IMR-90 (cell line): ENCODE measurements around the gene PLCG1. TPM values are rescaled to one million over a fixed set of nuclear protein-coding genes. Genes with fewer than 3 reads are reported as not detected.

Experiments
- ATAC-seq: fragments of 200-7000 bp; cut with Tn5 transposase; 2 replicates; pipeline ENCODE4 v1.9.1; 2020; ENCODE audit warnings: low read depth, mild to moderate bottlenecking, moderate library complexity
- BruUV-seq: library from RNA; stranded (reverse); fragments of 400-500 nt; replicated peaks from 2 replicates; lab custom pipeline; 2021; lab: Mats Ljungman, UMichigan
- CTCF ChIA-PET: fragments of 300-600 bp; formaldehyde crosslinking; extraction: SDS; loops from one replicate; lab custom pipeline; 2021; ENCODE audit warnings: antibody characterized with exemption; lab: Yijun Ruan, JAX
- POLR2A ChIA-PET: fragments of 300-600 bp; sonication (Branson Sonifier 250); formaldehyde crosslinking; loops from one replicate; lab custom pipeline; 2022; ENCODE audit warnings: antibody characterized with exemption; ENCODE audit not compliant: unreplicated experiment; lab: Charles Lee
- DNase-seq: peaks from one replicate; pipeline ENCODE4 v3.0.0; 2013
- H2AFZ ChIP-seq: replicated peaks from 2 replicates; pipeline ENCODE3; 2013; ENCODE audit warnings: low read length, mild to moderate bottlenecking; ENCODE audit not compliant: poor library complexity
- H2AK5ac ChIP-seq: 2 replicates; pipeline ENCODE4 v1.6.1; 2013; ENCODE audit warnings: low read depth, low read length, inconsistent platforms
- H2AK9ac ChIP-seq: replicated peaks from 2 replicates; pipeline ENCODE3; 2013; ENCODE audit warnings: mild to moderate bottlenecking, low read depth, low read length, moderate library complexity; ENCODE audit not compliant: poor library complexity
- H2BK120ac ChIP-seq: 2 replicates; pipeline ENCODE4 v1.6.1; 2013; ENCODE audit warnings: low read depth, low read length, inconsistent platforms
- H2BK15ac ChIP-seq: 3 replicates; pipeline ENCODE4 v1.6.1; 2013; ENCODE audit warnings: low read depth, low read length, inconsistent platforms
- H2BK20ac ChIP-seq: 2 replicates; pipeline ENCODE4 v1.6.1; 2013; ENCODE audit warnings: low read depth, mild to moderate bottlenecking, inconsistent platforms, low read length, moderate library complexity
- H2BK5ac ChIP-seq: 2 replicates; pipeline ENCODE4 v1.6.1; 2013; ENCODE audit warnings: mild to moderate bottlenecking, low read depth, low read length, inconsistent platforms; ENCODE audit not compliant: poor library complexity, severe bottlenecking
- H3K14ac ChIP-seq: replicated peaks from 2 replicates; pipeline ENCODE4 v1.6.1; 2013; ENCODE audit warnings: low read depth, low read length, inconsistent platforms
- H3K18ac ChIP-seq: 2 replicates; pipeline ENCODE4 v1.6.1; 2013; ENCODE audit warnings: low read depth, low read length, control low read depth
- H3K23ac ChIP-seq: 2 replicates; pipeline ENCODE4 v1.6.1; 2013; ENCODE audit warnings: low read depth, low read length, inconsistent platforms
- H3K27ac ChIP-seq: 2 replicates; pipeline ENCODE4 v1.5.1; 2013; ENCODE audit warnings: mild to moderate bottlenecking, control low read depth, low read length; ENCODE audit not compliant: insufficient read depth
- H3K27me3 ChIP-seq: 2 replicates; pipeline ENCODE4 v1.6.1; 2013; ENCODE audit warnings: low read length; ENCODE audit not compliant: control insufficient read depth, insufficient read depth
- H3K36me3 ChIP-seq: 2 replicates; pipeline ENCODE4 v1.6.1; 2013; ENCODE audit warnings: low read length, mixed read lengths; ENCODE audit not compliant: control insufficient read depth, insufficient read depth
- H3K4ac ChIP-seq: 2 replicates; pipeline ENCODE4 v1.6.1; 2013; ENCODE audit warnings: low read depth, low read length, inconsistent platforms
- H3K4me1 ChIP-seq: 2 replicates; pipeline ENCODE4 v1.6.1; 2013; ENCODE audit warnings: low read length, mixed read lengths; ENCODE audit not compliant: control insufficient read depth, insufficient read depth
- H3K4me2 ChIP-seq: 2 replicates; pipeline ENCODE4 v1.6.1; 2013; ENCODE audit warnings: low read depth, mild to moderate bottlenecking, control low read depth, low read length, moderate library complexity
- H3K4me3 ChIP-seq: 2 replicates; pipeline ENCODE4 v1.5.1; 2013; ENCODE audit warnings: low read depth, mild to moderate bottlenecking, control low read depth, low read length, moderate library complexity; ENCODE audit not compliant: insufficient read depth
- H3K56ac ChIP-seq: 2 replicates; pipeline ENCODE4 v1.6.1; 2013; ENCODE audit warnings: low read length, inconsistent platforms; ENCODE audit not compliant: insufficient read depth; ENCODE audit errors: extremely low read depth
- H3K79me1 ChIP-seq, 2 experiments: 2 replicates each; pipeline ENCODE4 v1.6.1; 2013; ENCODE audit warnings: low read length in 2 of 2, inconsistent platforms in 1 of 2, low read depth in 1 of 2
- H3K9ac ChIP-seq: 2 replicates; pipeline ENCODE4 v1.6.1; 2013; ENCODE audit warnings: low read depth, low read length, control low read depth
- H3K9me1 ChIP-seq: 2 replicates; pipeline ENCODE4 v1.6.1; 2013; ENCODE audit warnings: low read length, inconsistent platforms; ENCODE audit not compliant: insufficient read depth
- H3K9me3 ChIP-seq: 2 replicates; pipeline ENCODE4 v1.6.1; 2013; ENCODE audit warnings: low read length; ENCODE audit not compliant: control insufficient read depth, insufficient read depth
- H4K20me1 ChIP-seq: 2 replicates; pipeline ENCODE4 v1.6.1; 2013; ENCODE audit warnings: low read length, inconsistent platforms; ENCODE audit not compliant: insufficient read depth
- H4K5ac ChIP-seq: 2 replicates; pipeline ENCODE4 v1.6.1; 2013; ENCODE audit warnings: mild to moderate bottlenecking, low read depth, low read length, control low read depth
- H4K8ac ChIP-seq, 2 experiments: 2 replicates each; pipeline ENCODE4 v1.6.1; 2013; ENCODE audit warnings: low read depth in 2 of 2, low read length in 2 of 2, control low read depth in 1 of 2, inconsistent platforms in 1 of 2
- H4K91ac ChIP-seq: 2 replicates; pipeline ENCODE4 v1.6.1; 2013; ENCODE audit warnings: low read depth, low read length, inconsistent platforms; ENCODE audit not compliant: insufficient read depth
- BHLHE40 ChIP-seq: fragments of 150-350 bp; IDR thresholded peaks from 2 replicates; pipeline ENCODE4 v1.6.1; 2016; ENCODE audit warnings: mild to moderate bottlenecking, low read depth, low read length
- CHD1 ChIP-seq: IDR thresholded peaks from 2 replicates; pipeline ENCODE4 v1.6.1; 2012; ENCODE audit warnings: low read depth, low read length, improper control_type of control experiment
- CTCF ChIP-seq: conservative IDR thresholded peaks from 2 replicates; pipeline ENCODE4 v1.5.1; 2012; ENCODE audit warnings: mild to moderate bottlenecking, low read depth, low read length, improper control_type of control experiment
- ELK1 ChIP-seq: fragments of 150-350 bp; IDR thresholded peaks from 2 replicates; pipeline ENCODE4 v1.6.1; 2016; ENCODE audit warnings: low read depth, mild to moderate bottlenecking, low read length, moderate library complexity, borderline replicate concordance
- FOS ChIP-seq: fragments of 150-350 bp; IDR thresholded peaks from 2 replicates; pipeline ENCODE4 v1.6.1; 2016; ENCODE audit warnings: low read depth, low read length
- NFE2L2 ChIP-seq: fragments of 150-350 bp; IDR thresholded peaks from 2 replicates; pipeline ENCODE4 v1.6.1; 2016; ENCODE audit warnings: low read depth, mild to moderate bottlenecking, low read length
- POLR2A ChIP-seq: IDR thresholded peaks from 2 replicates; pipeline ENCODE4 v1.6.1; 2012; ENCODE audit warnings: mild to moderate bottlenecking, low read depth, low read length
- RAD21 ChIP-seq: IDR thresholded peaks from 2 replicates; pipeline ENCODE4 v1.6.1; 2012; ENCODE audit warnings: low read length, improper control_type of control experiment
- RFX5 ChIP-seq: IDR thresholded peaks from 2 replicates; pipeline ENCODE4 v1.8.0; 2012; ENCODE audit warnings: low read depth, mild to moderate bottlenecking, low read length, moderate library complexity
- SMC3 ChIP-seq: fragments of 150-350 bp; IDR thresholded peaks from 2 replicates; pipeline ENCODE4 v1.6.1; 2016; ENCODE audit warnings: low read depth, mild to moderate bottlenecking, antibody characterized with exemption, low read length, moderate library complexity
- USF2 ChIP-seq: fragments of 150-350 bp; IDR thresholded peaks from 2 replicates; pipeline ENCODE4 v1.6.1; 2017; ENCODE audit warnings: mild to moderate bottlenecking, antibody characterized with exemption, low read length, low read depth
- WGBS, 2 experiments: methylation state at CpG; one replicate each; pipeline versions ENCODE4 v1.1.5 to v1.1.7; 2013; ENCODE audit warnings: missing lambda C conversion rate in 2 of 2; ENCODE audit not compliant: insufficient read length in 1 of 2; ENCODE audit errors: extremely low coverage in 2 of 2; 5-methylcytosine and 5-hydroxymethylcytosine counted together
- dilution Hi-C: fragments of 300-500 bp; cut with HindIII; formaldehyde crosslinking; loops from one replicate; pipeline ENCODE4 v1.14.3; 2018; ENCODE audit warnings: low sequenced_read_pairs; ENCODE audit not compliant: unreplicated experiment
- in situ Hi-C: fragments of 300-500 bp; cut with MboI; formaldehyde crosslinking; loops from 3 replicates; pipeline ENCODE4 v1.14.3; 2019; ENCODE audit warnings: low sequenced_read_pairs, inconsistent platforms, mixed read lengths
- intact Hi-C: fragments of 100-400 bp; cut with micrococcal nuclease; formaldehyde crosslinking; loops from 2 replicates; pipeline ENCODE4 v1.10.0; 2022
- polyA plus RNA-seq, 3 experiments: library from polyadenylated mRNA; depleted of rRNA; stranded (reverse); fragments of >200 nt; gene quantifications; 2 replicates each; pipeline ENCODE4 v1.2.3, GENCODE V29; 2012; ENCODE audit warnings: low replicate concordance in 1 of 3
- total RNA-seq: library from RNA; depleted of rRNA; stranded (reverse); fragments of >200 nt; gene quantifications from 2 replicates; pipeline ENCODE4 v1.2.3, GENCODE V29; 2012

Gene PLCG1
- total and polyA plus RNA-seq, 2 of the 4 experiments (the other 2 are of a cell fraction), result 59.1 to 69.1 TPM

- Histone ChIP-seq H3K4ac (no peak overlapping the region), H3K27me3 (no peaks in the 10 kb centered on the region), H3K79me1 (peaks cover 28 to 49% of the 10 kb centered on the region in 2 experiments), H3K9ac (no peak overlapping the region), H3K4me2 (peak overlapping the region; percentile 28; the same call in 1 of the 2 replicates), H3K27ac (no peak overlapping the region), H4K20me1 (peaks cover 8% of the 10 kb centered on the region; the same call in 1 of the 2 replicates), H3K9me3 (no peaks in the 10 kb centered on the region), H3K18ac (peak overlapping the region; percentile 72; the same call in 1 of the 2 replicates), H4K8ac (no peak overlapping the region), H3K23ac (0 out of 2 replicates have a peak overlapping the region, but pooled peaks have one; percentile 10), H2BK15ac (no peak overlapping the region), H3K14ac (no peak overlapping the region), H4K5ac (no peak overlapping the region), H3K4me1 (peaks cover 14% of the 10 kb centered on the region), H2AK9ac (no peak overlapping the region), H3K36me3 (peaks cover 44% of the 10 kb centered on the region), H2BK5ac (peak overlapping the region; percentile 71), H3K56ac (no peak overlapping the region), H2BK20ac (no peak overlapping the region), H3K9me1 (0 out of 2 replicates have a peak, but pooled peaks cover 2% of the 10 kb centered on the region), H3K4me3 (no peak overlapping the region), H2BK120ac (no peak overlapping the region), H4K91ac (no peak overlapping the region), H2AFZ (no peak overlapping the region), H2AK5ac (no peak overlapping the region)
- WGBS, 2 experiments, result no CpG with 5 or more reads among the region's 4 CpGs
- TF ChIP-seq CHD1 (no peak), POLR2A (no peak), CTCF (no peak), BHLHE40 (no peak), FOS (no peak), USF2 (no peak), RFX5 (no peak), NFE2L2 (no peak), RAD21 (no peak), ELK1 (no peak), SMC3 (no peak)
- dilution Hi-C loops (no loop called here), in situ Hi-C loops (loop anchor here (5.0 kb wide), 1 partner anchor 120 kb away; no protein-coding TSS in a partner anchor), intact Hi-C loops (no loop called here)
- ChIA-PET CTCF (no interaction called here), POLR2A (no interaction called here)
- peak; percentile 81 for DNase-seq
- peak; percentile 32 for ATAC-seq
- BruUV-seq, result no TSS peak
Measured at GRCh38 chr20:41091927-41092326, 45.4 kb upstream of the PLCG1 start.
